ENCODE data around the gene ENPP4. TPM values are rescaled to one million over a fixed set of nuclear protein-coding genes. Genes with fewer than 3 reads are reported as not detected.

ENPP4 gene
- total and polyA plus RNA-seq, 12 donors = 2.2 to 31.0 (median 14.6) TPM

GRCh38 chr6:46104209-46104608 lies 25.6 kb upstream of the ENPP4 start:
- TF ChIP-seq CTCF (IDR thresholded peaks at IDR 0.05) (no peak), POLR2A (IDR thresholded peaks at IDR 0.05) (no peak)

GRCh38 chr6:46105568-46105967 lies 24.2 kb upstream of the ENPP4 start:
- Histone ChIP-seq H3K4me3 (no peak overlapping the region), H3K36me3 (replicated peaks in 1 of 2) (no peaks in the 10 kb centered on the region), H3K9me3 (replicated peaks in 1 of 3) (no peaks in the 10 kb centered on the region), H3K27me3 (no peaks in the 10 kb centered on the region), H3K4me1 (replicated peaks in 1 of 2) (no peaks in the 10 kb centered on the region), H3K27ac (peak overlapping the region in 1 of 5 donors; percentile 25)
- TF ChIP-seq CTCF (IDR thresholded peaks at IDR 0.05) (no peak), POLR2A (IDR thresholded peaks at IDR 0.05) (no peak)
- intact Hi-C loops (cut with DNase I) = no loop called here
- 0 to 43% (median 37%) methylated on average over 1 of the region's 1 CpG for WGBS, 4 donors
- no peak for DNase-seq

More at GRCh38 chr6:46104209-46104608, 25.6 kb upstream of the ENPP4 start:
- no peak overlapping the region for H3K27ac ChIP-seq
- no peaks in the 10 kb centered on the region for H3K27me3 ChIP-seq
- no peak for DNase-seq
- no peak overlapping the region for H3K4me3 ChIP-seq
- H3K4me1 ChIP-seq (replicated peaks in 1 of 2) = peaks cover 0 to 12% of the 10 kb centered on the region in 2 donors
- H3K36me3 ChIP-seq (replicated peaks in 1 of 2) = no peaks in the 10 kb centered on the region
- intact Hi-C loops (cut with DNase I) = no loop called here
- 78 to 96% (median 92%) methylated on average over 3 of the region's 3 CpGs for WGBS, 4 donors
- H3K9me3 ChIP-seq (replicated peaks in 1 of 3) = no peaks in the 10 kb centered on the region

GRCh38 chr6:46113370-46113769 lies 16.4 kb upstream of the ENPP4 start:
- TF ChIP-seq CTCF (IDR thresholded peaks at IDR 0.05) = no peak
- no peak for TF ChIP-seq POLR2A (IDR thresholded peaks at IDR 0.05)
- intact Hi-C loops (cut with DNase I) = no loop called here
- Histone ChIP-seq H3K9me3 (replicated peaks in 1 of 3) (no peaks in the 10 kb centered on the region), H3K4me1 (replicated peaks in 1 of 2) (no peaks in the 10 kb centered on the region), H3K27ac (no peak overlapping the region), H3K27me3 (no peaks in the 10 kb centered on the region), H3K36me3 (replicated peaks in 1 of 2) (no peaks in the 10 kb centered on the region), H3K4me3 (no peak overlapping the region)
- DNase-seq = no peak
- 90 to 100% (median 95%) methylated on average over 1 of the region's 1 CpG for WGBS, 4 donors

GRCh38 chr6:46115634-46116033 lies 14.2 kb upstream of the ENPP4 start:
- Histone ChIP-seq H3K27ac (no peak overlapping the region), H3K4me3 (no peak overlapping the region), H3K36me3 (replicated peaks in 1 of 2) (no peaks in the 10 kb centered on the region), H3K27me3 (no peaks in the 10 kb centered on the region), H3K4me1 (replicated peaks in 1 of 2) (no peaks in the 10 kb centered on the region), H3K9me3 (replicated peaks in 1 of 3) (no peaks in the 10 kb centered on the region)
- intact Hi-C loops (cut with DNase I) = no loop called here
- no peak for DNase-seq
- TF ChIP-seq POLR2A (IDR thresholded peaks at IDR 0.05) (no peak), CTCF (IDR thresholded peaks at IDR 0.05) (no peak)
- 88 to 95% (median 88%) methylated on average over 1 of the region's 1 CpG for WGBS, 4 donors

Data from adrenal gland (tissue), 12 donors.